AG04449 (cell line): ENCODE results near the gene RGS3.

ENCODE experiments used
- CTCF ChIA-PET: fragments of 350-600 bp; formaldehyde crosslinking; extraction: SDS; loops from one replicate; lab custom pipeline; 2021; ENCODE audit warnings: antibody characterized with exemption; lab: Yijun Ruan, JAX
- POLR2A ChIA-PET: fragments of 400-600, 350-600 bp; formaldehyde crosslinking; extraction: SDS; loops from one replicate; lab custom pipeline; 2020; ENCODE audit warnings: antibody characterized with exemption, inconsistent platforms; lab: Yijun Ruan, JAX
- DNase-seq: peaks from one replicate; pipeline ENCODE4 v3.0.0-alpha.2; 2010; ENCODE audit warnings: low read depth, low spot score
- H3K4me3 ChIP-seq: 2 replicates; pipeline ENCODE4 v1.5.1; 2011; ENCODE audit warnings: low read depth, mild to moderate bottlenecking, control low read depth, low read length
- CTCF ChIP-seq: IDR thresholded peaks from one replicate; pipeline ENCODE4 v1.5.1; 2011; ENCODE audit warnings: mild to moderate bottlenecking, moderate library complexity, low read length, control low read depth, inconsistent platforms; ENCODE audit not compliant: insufficient read depth; ENCODE audit errors: missing control alignments

Gene RGS3

GRCh38 chr9:113589890-113590289, 126.4 kb downstream of the RGS3 start:
- TF ChIP-seq CTCF: peak; percentile 72
- no peak overlapping the region for H3K4me3 ChIP-seq
- POLR2A ChIA-PET: no interaction called here
- no peak for DNase-seq
- CTCF ChIA-PET: interaction anchor here (0.9 to 25.7 kb wide), 21 partner anchors 7 to 316 kb away, joined by 3 to 1449 read pairs (median 6); partner anchors contain the start of genes ALAD and CDC26

- ChIA-PET POLR2A (no interaction called here), CTCF (interaction anchor here (0.9 to 25.7 kb wide), 19 partner anchors 8 to 548 kb away, joined by 3 to 1449 read pairs (median 6); partner anchors contain the start of genes C9orf43 and POLE3)
- no peak for TF ChIP-seq CTCF
- DNase-seq: no peak
- H3K4me3 ChIP-seq: no peak overlapping the region
These were observed 126.9 kb downstream of the RGS3 start for GRCh38 chr9:113590389-113590788.

- POLR2A ChIA-PET: interaction anchor here (1.0 to 1.1 kb wide), 2 partner anchors 12 to 64 kb away, joined by 4 to 10 read pairs; no protein-coding TSS in a partner anchor
- TF ChIP-seq CTCF: peak; percentile 86
- no peak overlapping the region for H3K4me3 ChIP-seq
- no peak for DNase-seq
- CTCF ChIA-PET: interaction anchor here (0.6 to 25.7 kb wide), 48 partner anchors 9 to 549 kb away, joined by 3 to 1449 read pairs (median 4); partner anchors contain the start of genes ALAD, C9orf43, CDC26 and POLE3
These were observed 127.7 kb downstream of the RGS3 start for GRCh38 chr9:113590991-113591898.

- no peak overlapping the region for H3K4me3 ChIP-seq
- no peak for DNase-seq
- ChIA-PET POLR2A (interaction anchor here (1.0 to 1.1 kb wide), 2 partner anchors 12 to 63 kb away, joined by 4 to 10 read pairs; no protein-coding TSS in a partner anchor), CTCF (interaction anchor here (0.6 to 25.7 kb wide), 45 partner anchors 9 to 550 kb away, joined by 3 to 1449 read pairs (median 4); partner anchors contain the start of genes ALAD, C9orf43, CDC26 and POLE3)
- no peak for TF ChIP-seq CTCF
These were observed 128.5 kb downstream of the RGS3 start for GRCh38 chr9:113591899-113592625.

DNA sequence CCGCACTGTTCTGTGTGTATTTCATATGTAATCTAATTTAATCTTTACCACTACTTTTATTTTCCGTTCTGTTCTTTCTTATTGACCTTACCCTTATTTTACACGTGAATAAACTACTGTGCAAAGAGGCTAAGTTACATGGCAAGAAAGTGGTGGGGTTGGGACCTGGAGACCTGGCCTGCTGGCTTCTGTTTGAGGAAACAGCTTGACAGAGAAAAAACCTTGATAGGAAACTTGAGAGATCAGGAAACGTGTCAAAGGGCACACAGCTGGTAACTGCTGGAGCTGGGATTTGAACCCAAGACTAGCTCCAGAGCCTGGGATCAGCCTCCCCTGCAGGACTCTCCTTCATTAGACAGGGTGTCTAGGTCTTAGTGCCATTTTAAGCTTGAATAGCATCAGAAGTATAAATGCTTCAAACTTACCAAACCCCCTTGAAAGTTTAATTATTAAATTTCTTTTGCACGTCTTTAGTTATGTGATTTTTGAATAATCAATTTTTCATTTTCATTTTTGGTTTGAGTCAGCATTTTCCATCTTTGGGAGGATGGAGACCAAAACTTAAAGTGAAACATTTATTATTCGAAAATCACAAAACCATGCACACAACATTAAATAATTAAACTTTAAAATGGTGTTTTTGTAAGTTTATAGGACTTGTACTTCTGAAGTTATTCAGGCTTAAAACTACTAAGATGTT, 129.5 kb downstream of the RGS3 start:
- no peak for DNase-seq
- TF ChIP-seq CTCF: no peak
- ChIA-PET CTCF (interaction anchor here (0.6 to 25.7 kb wide), 18 partner anchors 9 to 902 kb away, joined by 3 to 1449 read pairs (median 9); partner anchors contain the start of genes C9orf43, CDC26 and POLE3), POLR2A (interaction anchor here (0.6 to 2.9 kb wide), 12 partner anchors 9 to 84 kb away, joined by 3 to 27 read pairs (median 6); no protein-coding TSS in a partner anchor)
- no peak overlapping the region for H3K4me3 ChIP-seq
